GM12864 (cell line): Measurements from ENCODE around the gene IFIT5.

ENCODE experiments used
- DNase-seq: peaks from one replicate; pipeline ENCODE4 v3.0.0-alpha.2; 2011; ENCODE audit warnings: low read depth
- H3K4me3 ChIP-seq: 2 replicates; pipeline ENCODE4 v1.5.1; 2011; ENCODE audit warnings: mild to moderate bottlenecking, low read depth, low read length, control low read depth
- TF ChIP-seq, protein P1 (sequence below): IDR thresholded peaks from 2 replicates; pipeline ENCODE4 v1.5.1; 2011; ENCODE audit warnings: low read depth, mild to moderate bottlenecking, moderate library complexity, low read length, control low read depth, inconsistent platforms; ENCODE audit errors: missing control alignments

The IFIT5 gene

DNA sequence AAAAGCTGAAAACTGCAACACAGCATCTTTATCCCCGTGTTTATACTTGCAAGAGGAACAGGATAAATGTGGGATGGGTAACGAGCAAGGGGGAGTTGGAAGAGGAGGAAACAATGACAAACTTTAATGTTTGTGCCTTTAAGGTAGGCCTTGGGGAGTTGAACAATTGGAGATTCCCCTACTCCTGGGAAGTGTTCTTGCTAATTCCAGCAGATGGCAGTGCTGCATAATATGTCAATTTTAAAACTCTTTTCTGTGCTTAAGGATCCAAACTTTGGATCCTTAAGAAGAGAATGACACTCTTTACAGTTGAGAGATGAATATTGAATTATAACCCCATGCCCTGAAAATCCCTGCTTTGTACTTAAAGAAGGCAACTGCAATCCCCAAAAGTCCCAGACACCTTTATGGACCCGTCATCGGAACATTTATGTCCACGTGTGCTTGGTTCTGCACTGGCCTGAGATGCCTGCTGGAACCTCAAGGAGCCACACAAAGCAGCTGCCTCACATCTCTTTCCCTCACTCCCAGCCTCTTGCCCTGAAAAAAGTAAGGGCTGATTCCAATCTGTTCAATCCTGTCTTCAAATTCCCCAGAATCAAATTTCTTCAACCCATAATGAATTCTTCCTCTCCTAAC is 12.0 kb downstream of the IFIT5 start:
- DNase-seq, result no peak
- H3K4me3 ChIP-seq, result no peak overlapping the region
- TF ChIP-seq, protein P1, sequence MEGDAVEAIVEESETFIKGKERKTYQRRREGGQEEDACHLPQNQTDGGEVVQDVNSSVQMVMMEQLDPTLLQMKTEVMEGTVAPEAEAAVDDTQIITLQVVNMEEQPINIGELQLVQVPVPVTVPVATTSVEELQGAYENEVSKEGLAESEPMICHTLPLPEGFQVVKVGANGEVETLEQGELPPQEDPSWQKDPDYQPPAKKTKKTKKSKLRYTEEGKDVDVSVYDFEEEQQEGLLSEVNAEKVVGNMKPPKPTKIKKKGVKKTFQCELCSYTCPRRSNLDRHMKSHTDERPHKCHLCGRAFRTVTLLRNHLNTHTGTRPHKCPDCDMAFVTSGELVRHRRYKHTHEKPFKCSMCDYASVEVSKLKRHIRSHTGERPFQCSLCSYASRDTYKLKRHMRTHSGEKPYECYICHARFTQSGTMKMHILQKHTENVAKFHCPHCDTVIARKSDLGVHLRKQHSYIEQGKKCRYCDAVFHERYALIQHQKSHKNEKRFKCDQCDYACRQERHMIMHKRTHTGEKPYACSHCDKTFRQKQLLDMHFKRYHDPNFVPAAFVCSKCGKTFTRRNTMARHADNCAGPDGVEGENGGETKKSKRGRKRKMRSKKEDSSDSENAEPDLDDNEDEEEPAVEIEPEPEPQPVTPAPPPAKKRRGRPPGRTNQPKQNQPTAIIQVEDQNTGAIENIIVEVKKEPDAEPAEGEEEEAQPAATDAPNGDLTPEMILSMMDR, result peak; percentile 76

DNA sequence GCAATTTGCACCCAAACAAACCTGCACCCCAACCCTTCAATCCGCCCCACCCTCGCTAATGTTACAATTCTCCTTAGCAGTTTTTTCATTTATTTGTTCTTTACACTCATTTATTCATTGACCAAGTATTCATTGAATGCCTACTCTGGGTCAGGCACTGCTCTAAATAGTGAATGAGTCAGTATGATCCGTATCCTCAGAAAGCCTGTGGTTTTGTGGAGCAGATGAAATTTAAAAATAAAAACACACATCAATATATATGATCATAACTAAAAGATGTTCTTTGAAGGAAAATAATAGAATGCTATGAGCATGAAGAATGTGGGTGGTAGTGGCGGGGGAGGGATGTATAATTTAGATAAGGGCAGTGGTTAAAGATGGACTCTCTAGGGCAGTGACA is 13.3 kb downstream of the IFIT5 start:
- no peak overlapping the region for H3K4me3 ChIP-seq
- DNase-seq, result no peak
- TF ChIP-seq, protein P1, result no peak

DNA sequence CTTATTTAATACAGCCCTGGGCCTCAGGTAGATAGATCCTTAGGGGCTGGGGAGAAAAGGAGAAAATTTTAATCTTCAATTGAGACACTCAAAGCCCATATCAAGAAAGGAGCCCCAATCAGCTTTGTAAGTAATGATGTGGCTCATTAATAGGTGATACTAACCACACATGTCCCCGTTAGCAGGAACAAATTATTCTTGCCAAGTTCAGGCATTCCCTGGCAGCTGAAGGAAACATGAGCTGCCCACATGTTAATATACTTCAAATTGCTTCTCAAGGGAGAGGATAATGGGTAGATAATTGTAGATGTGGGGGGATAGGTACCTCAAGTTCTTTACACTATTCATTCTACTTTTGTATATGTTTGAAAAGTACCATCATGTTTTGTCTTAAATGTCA is 14.5 kb downstream of the IFIT5 start:
- no peak for DNase-seq
- H3K4me3 ChIP-seq, result no peak overlapping the region
- TF ChIP-seq, protein P1, result no peak

DNA sequence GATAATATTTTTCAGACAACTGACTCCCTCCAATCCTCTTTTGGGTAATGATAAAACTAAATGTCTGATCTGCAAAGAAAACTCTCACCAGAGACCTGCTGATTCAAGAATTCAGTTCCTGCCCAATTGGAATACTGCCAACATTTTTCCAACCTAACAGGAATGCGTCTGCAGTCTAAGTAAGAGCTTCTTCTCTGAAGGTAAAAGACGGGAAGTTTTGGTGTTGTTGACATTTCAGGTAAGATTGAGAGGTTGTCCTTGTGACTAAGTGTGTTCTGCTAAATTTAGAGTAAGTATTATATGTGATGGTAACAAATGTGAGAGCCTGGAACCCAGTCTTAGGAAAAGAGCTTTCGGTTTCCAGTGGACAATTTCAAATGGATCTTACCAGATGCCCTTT is 17.6 kb downstream of the IFIT5 start:
- H3K4me3 ChIP-seq, result no peak overlapping the region
- TF ChIP-seq, protein P1, result no peak
- DNase-seq, result no peak

DNA sequence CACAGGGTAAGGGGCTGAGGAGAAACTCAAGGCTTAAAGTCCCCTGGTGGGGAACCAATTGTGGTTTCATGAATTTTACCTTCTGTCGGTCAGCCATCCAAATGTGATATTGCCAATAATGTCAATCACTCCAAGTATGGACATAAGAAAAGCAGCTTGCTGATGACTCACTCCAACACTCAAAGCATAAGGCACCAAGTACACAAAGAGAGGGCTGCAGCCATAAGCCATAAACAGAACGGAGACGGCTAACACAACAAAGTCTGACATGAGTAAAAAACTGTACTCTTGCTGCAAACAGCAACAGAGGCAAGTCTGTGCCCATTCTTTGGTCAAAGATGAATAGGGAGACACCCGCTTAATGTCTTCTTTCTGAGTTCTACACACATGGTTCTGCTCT is 24.2 kb downstream of the IFIT5 start:
- H3K4me3 ChIP-seq, result no peak overlapping the region
- TF ChIP-seq, protein P1, result no peak
- DNase-seq, result no peak

DNA sequence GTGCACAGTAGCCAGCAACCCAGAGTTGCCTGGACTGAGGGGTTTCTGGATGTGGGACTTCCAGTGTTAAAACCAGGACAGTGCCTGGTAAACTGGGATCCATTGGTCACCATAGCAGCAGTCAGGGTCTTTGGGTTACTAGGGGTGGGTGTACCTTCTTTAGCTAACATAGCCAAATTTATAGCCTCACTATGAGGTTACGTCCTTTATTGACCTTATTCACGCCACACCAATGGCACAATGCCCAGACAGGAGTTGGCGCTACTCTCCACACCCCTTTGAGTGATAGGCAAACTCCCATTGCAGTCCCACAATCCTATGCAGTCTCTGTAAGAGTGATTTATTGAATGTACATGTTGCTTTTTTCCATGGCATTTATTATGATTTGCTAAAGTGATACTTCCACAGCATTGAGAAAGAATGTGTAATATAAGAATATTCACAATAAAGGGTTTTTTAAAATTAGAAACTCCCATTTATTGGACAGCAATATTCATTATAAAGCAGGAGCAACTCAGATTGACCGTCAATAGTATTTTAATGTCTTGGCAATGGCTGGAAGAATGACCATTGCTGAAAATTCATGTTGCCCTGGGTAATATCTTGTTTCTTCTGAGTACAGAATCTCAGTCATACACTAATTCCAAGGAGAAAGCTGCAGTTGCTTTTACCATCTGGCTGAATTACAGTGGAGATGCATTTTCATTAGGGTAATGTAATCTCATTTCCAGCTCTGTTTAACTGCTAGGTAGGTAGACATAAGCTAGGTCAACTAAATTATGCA is 26.1 kb downstream of the IFIT5 start:
- DNase-seq, result no peak
- TF ChIP-seq, protein P1, result no peak

More for the DNA sequence above, 26.1 kb downstream of the IFIT5 start:
- H3K4me3 ChIP-seq, result no peak overlapping the region
